Mesenchymal stem cell (in vitro differentiated cells and primary cell): Measurements from ENCODE around the gene TMEM50B.
"Not testable (repeated sequence)": the region's sequence is repeated elsewhere in the genome, so short reads cannot be mapped to it uniquely, and the experiment has no call there.

ENCODE experiments used
- DNase-seq: peaks from one replicate; pipeline ENCODE4 v3.0.0-alpha.2; 2013
- H2AFZ ChIP-seq: one replicate; pipeline ENCODE4 v1.6.1; 2013; ENCODE audit warnings: low read depth, mild to moderate bottlenecking, control low read depth, inconsistent platforms, low read length, moderate library complexity
- H2AK5ac ChIP-seq: 2 replicates; pipeline ENCODE4 v1.6.1; 2013; ENCODE audit warnings: low read length, moderate library complexity, mild to moderate bottlenecking, inconsistent platforms; ENCODE audit not compliant: severe bottlenecking
- H2BK120ac ChIP-seq: one replicate; pipeline ENCODE4 v1.6.1; 2013; ENCODE audit warnings: low read depth, mild to moderate bottlenecking, inconsistent platforms, low read length, moderate library complexity
- H2BK12ac ChIP-seq, 2 experiments: one replicate each; pipeline ENCODE4 v1.6.1; 2013; ENCODE audit warnings: inconsistent platforms in 2 of 2, low read length in 2 of 2, mild to moderate bottlenecking in 2 of 2, moderate library complexity in 2 of 2, control low read depth in 1 of 2
- H2BK15ac ChIP-seq: one replicate; pipeline ENCODE4 v1.6.1; 2013; ENCODE audit warnings: mild to moderate bottlenecking, low read depth, inconsistent platforms; ENCODE audit not compliant: poor library complexity, severe bottlenecking
- H2BK5ac ChIP-seq: 2 replicates; pipeline ENCODE4 v1.6.1; 2013; ENCODE audit warnings: low read depth, mild to moderate bottlenecking, low read length, control low read depth, inconsistent platforms; ENCODE audit not compliant: poor library complexity, severe bottlenecking
- H3K14ac ChIP-seq, 2 experiments: one replicate each; pipeline ENCODE4 v1.6.1; 2013; ENCODE audit warnings: inconsistent platforms in 2 of 2, low read length in 2 of 2, control low read depth in 1 of 2, mild to moderate bottlenecking in 1 of 2, moderate library complexity in 1 of 2
- H3K18ac ChIP-seq, 2 experiments: one replicate each; pipeline ENCODE4 v1.6.1; 2013; ENCODE audit warnings: inconsistent platforms in 2 of 2, low read length in 2 of 2, control low read depth in 1 of 2, low read depth in 1 of 2, mild to moderate bottlenecking in 1 of 2
- H3K23ac ChIP-seq, 2 experiments: one replicate each; pipeline ENCODE4 v1.6.1; 2013; ENCODE audit warnings: inconsistent platforms in 2 of 2, low read length in 2 of 2, mild to moderate bottlenecking in 2 of 2, moderate library complexity in 2 of 2, control low read depth in 1 of 2
- H3K27ac ChIP-seq: 2 replicates; pipeline ENCODE4 v1.5.1; 2013; ENCODE audit warnings: mild to moderate bottlenecking, moderate library complexity, low read length, control low read depth, inconsistent platforms; ENCODE audit not compliant: poor library complexity, severe bottlenecking
- H3K27me3 ChIP-seq, 2 experiments: 2 replicates each; pipeline versions ENCODE4 v1.6.1 to v1.7.0; 2013; ENCODE audit warnings: low read length in 2 of 2, mild to moderate bottlenecking in 2 of 2, moderate library complexity in 2 of 2, control low read depth in 1 of 2, inconsistent platforms in 1 of 2; ENCODE audit not compliant: control insufficient read depth in 1 of 2, insufficient read depth in 1 of 2
- H3K36me3 ChIP-seq, 2 experiments: 2 replicates each; pipeline versions ENCODE4 v1.6.1 to v1.7.0; 2013; ENCODE audit warnings: low read length in 2 of 2, control low read depth in 1 of 2, inconsistent platforms in 1 of 2, low read depth in 1 of 2, mild to moderate bottlenecking in 1 of 2; ENCODE audit not compliant: insufficient read depth in 2 of 2, control insufficient read depth in 1 of 2
- H3K4ac ChIP-seq, 2 experiments: one replicate each; pipeline ENCODE4 v1.6.1; 2013; ENCODE audit warnings: inconsistent platforms in 2 of 2, low read length in 2 of 2, mild to moderate bottlenecking in 2 of 2, moderate library complexity in 2 of 2, control low read depth in 1 of 2, low read depth in 1 of 2
- H3K4me1 ChIP-seq: 2 replicates; pipeline ENCODE4 v1.6.1; 2013; ENCODE audit warnings: low read depth, low read length, control low read depth; ENCODE audit not compliant: control insufficient read depth, insufficient read depth
- H3K4me2 ChIP-seq: 2 replicates; pipeline ENCODE4 v1.6.1; 2013; ENCODE audit warnings: low read length, mild to moderate bottlenecking, inconsistent platforms; ENCODE audit not compliant: poor library complexity, severe bottlenecking
- H3K4me3 ChIP-seq, 2 experiments: 2 replicates each; pipeline versions ENCODE4 v1.5.1 to v1.7.0; 2013; ENCODE audit warnings: low read length in 2 of 2, mild to moderate bottlenecking in 2 of 2, control low read depth in 1 of 2, low read depth in 1 of 2; ENCODE audit not compliant: insufficient read depth in 1 of 2
- H3K79me1 ChIP-seq: replicated peaks from 2 replicates; pipeline ENCODE4 v1.6.1; 2013; ENCODE audit warnings: mild to moderate bottlenecking, control low read depth, low read length, inconsistent platforms; ENCODE audit not compliant: poor library complexity, severe bottlenecking
- H3K9ac ChIP-seq: 2 replicates; pipeline ENCODE4 v1.7.0; 2013; ENCODE audit warnings: mild to moderate bottlenecking, low read length, moderate library complexity
- H3K9me3 ChIP-seq: 2 replicates; pipeline ENCODE4 v1.7.0; 2013; ENCODE audit warnings: mild to moderate bottlenecking, low read length; ENCODE audit not compliant: control insufficient read depth
- H4K8ac ChIP-seq: one replicate; pipeline ENCODE4 v1.6.1; 2013; ENCODE audit warnings: inconsistent platforms, mild to moderate bottlenecking, low read length, moderate library complexity
- H4K91ac ChIP-seq: one replicate; pipeline ENCODE4 v1.6.1; 2013; ENCODE audit warnings: mild to moderate bottlenecking, low read length, inconsistent platforms
- WGBS: methylation state at CpG from one replicate; pipeline ENCODE4 v1.1.7; 2013; ENCODE audit warnings: mixed read lengths; 5-methylcytosine and 5-hydroxymethylcytosine counted together

TMEM50B gene

GRCh38 chr21:33446620-33447019, 33.2 kb downstream of the TMEM50B start:
- H4K91ac ChIP-seq, H3K14ac ChIP-seq, H3K23ac ChIP-seq, H3K4me2 ChIP-seq, H3K27me3 ChIP-seq, H2BK12ac ChIP-seq, H2AK5ac ChIP-seq, H3K9ac ChIP-seq, H3K4me1 ChIP-seq, H3K4ac ChIP-seq, H2BK15ac ChIP-seq, H3K79me1 ChIP-seq, H4K8ac ChIP-seq, H2AFZ ChIP-seq, H3K4me3 ChIP-seq, H2BK5ac ChIP-seq, H3K18ac ChIP-seq, H2BK120ac ChIP-seq, DNase-seq, H3K27ac ChIP-seq, H3K9me3 ChIP-seq: not testable (repeated sequence)
- 100% methylated on average over 6 of the region's 6 CpGs for WGBS
- peaks cover 8 to 21% of the 10 kb centered on the region in 2 experiments for H3K36me3 ChIP-seq

GRCh38 chr21:33444499-33444898, 35.3 kb downstream of the TMEM50B start:
- no peak overlapping the region for H2BK120ac ChIP-seq
- H2AK5ac ChIP-seq: no peak overlapping the region
- H2AFZ ChIP-seq: no peak overlapping the region
- H3K27me3 ChIP-seq: no peaks in the 10 kb centered on the region
- peaks cover 8 to 19% of the 10 kb centered on the region in 2 experiments for H3K36me3 ChIP-seq
- no peak overlapping the region for H2BK15ac ChIP-seq
- H3K4me1 ChIP-seq: peaks cover 5% of the 10 kb centered on the region
- no peak overlapping the region for H4K91ac ChIP-seq
- H3K4me2 ChIP-seq: no peak overlapping the region
- no peaks in the 10 kb centered on the region for H3K79me1 ChIP-seq
- no peak overlapping the region for H3K14ac ChIP-seq
- 50% methylated on average over 2 of the region's 2 CpGs for WGBS
- no peak overlapping the region for H3K4me3 ChIP-seq
- no peaks in the 10 kb centered on the region for H3K9me3 ChIP-seq
- DNase-seq: no peak
- H3K27ac ChIP-seq: no peak overlapping the region
- H3K18ac ChIP-seq: no peak overlapping the region
- H3K9ac ChIP-seq: no peak overlapping the region
- H4K8ac ChIP-seq: no peak overlapping the region
- no peak overlapping the region for H2BK12ac ChIP-seq
- no peak overlapping the region for H2BK5ac ChIP-seq
- no peak overlapping the region for H3K23ac ChIP-seq
- no peak overlapping the region for H3K4ac ChIP-seq

DNA sequence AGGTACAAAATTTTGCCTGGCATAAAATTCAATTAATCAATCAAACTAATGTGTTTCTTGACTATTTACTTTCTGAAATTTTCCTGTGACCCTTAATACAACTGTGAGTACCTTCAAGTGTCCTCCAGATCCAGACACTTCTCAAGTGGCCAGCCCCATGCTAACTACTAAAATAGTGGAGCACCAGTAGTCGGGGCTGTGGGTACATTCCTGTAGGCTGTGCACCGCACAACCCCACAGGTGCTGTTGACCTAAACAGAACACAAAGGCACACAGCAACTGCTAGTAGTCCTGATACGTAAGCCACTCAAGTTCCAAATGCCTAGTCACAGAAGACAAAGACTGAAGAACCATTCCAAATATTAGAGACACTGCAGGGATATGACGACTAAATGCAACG, 36.6 kb downstream of the TMEM50B start:
- H3K9ac ChIP-seq: no peak overlapping the region
- peak overlapping the region; percentile 22 for H3K4me2 ChIP-seq
- no peak overlapping the region for H3K27ac ChIP-seq
- no peak overlapping the region for H3K4ac ChIP-seq
- H3K23ac ChIP-seq: no peak overlapping the region
- H4K8ac ChIP-seq: no peak overlapping the region
- no peak for DNase-seq
- H2BK120ac ChIP-seq: no peak overlapping the region
- no peak overlapping the region for H3K4me3 ChIP-seq
- H2AFZ ChIP-seq: no peak overlapping the region
- no peak overlapping the region for H2BK15ac ChIP-seq
- no peak overlapping the region for H2BK12ac ChIP-seq
- WGBS: 81% methylated on average over 3 of the region's 5 CpGs
- no peak overlapping the region for H3K18ac ChIP-seq
- H2BK5ac ChIP-seq: no peak overlapping the region
- peak overlapping the region; percentile 88 for H2AK5ac ChIP-seq
- H3K4me1 ChIP-seq: peaks cover 5% of the 10 kb centered on the region
- H3K27me3 ChIP-seq: no peaks in the 10 kb centered on the region
- no peak overlapping the region for H4K91ac ChIP-seq
- no peak overlapping the region for H3K14ac ChIP-seq
- peaks cover 10 to 24% of the 10 kb centered on the region in 2 experiments for H3K36me3 ChIP-seq
- H3K9me3 ChIP-seq: no peaks in the 10 kb centered on the region
- H3K79me1 ChIP-seq: peaks cover 2% of the 10 kb centered on the region

GRCh38 chr21:33441489-33442477, 38.0 kb downstream of the TMEM50B start:
- H3K4ac ChIP-seq: no peak overlapping the region
- H4K91ac ChIP-seq: no peak overlapping the region
- H2AK5ac ChIP-seq: no peak overlapping the region
- H3K4me1 ChIP-seq: peaks cover 5% of the 10 kb centered on the region
- H2BK5ac ChIP-seq: no peak overlapping the region
- H3K4me2 ChIP-seq: no peak overlapping the region
- no peak overlapping the region for H2AFZ ChIP-seq
- H3K18ac ChIP-seq: no peak overlapping the region
- 79% methylated on average over 9 of the region's 11 CpGs for WGBS
- H3K27me3 ChIP-seq: no peaks in the 10 kb centered on the region
- H3K14ac ChIP-seq: no peak overlapping the region
- peaks cover 5% of the 10 kb centered on the region for H3K79me1 ChIP-seq
- H3K9me3 ChIP-seq: no peaks in the 10 kb centered on the region
- H3K27ac ChIP-seq: peak overlapping the region; percentile 5
- H2BK120ac ChIP-seq: no peak overlapping the region
- DNase-seq: peak; percentile 92
- H3K9ac ChIP-seq: peak overlapping the region; percentile 24
- H2BK15ac ChIP-seq: no peak overlapping the region
- H3K4me3 ChIP-seq: no peak overlapping the region
- H3K23ac ChIP-seq: no peak overlapping the region
- peaks cover 14 to 27% of the 10 kb centered on the region in 2 experiments for H3K36me3 ChIP-seq
- no peak overlapping the region for H2BK12ac ChIP-seq
- H4K8ac ChIP-seq: no peak overlapping the region
